ENCODE data around the gene FOXR1.
A peak's percentile ranks its signal among the peaks of the same experiment; 100 is the strongest.

- TF ChIP-seq CTCF (IDR thresholded peaks at IDR 0.05; ENCODE audit: extremely low read depth in 1 of 2, insufficient read depth in 1 of 2, low read depth in 1 of 2, low read length in 2 of 2) (no peak), POLR2A (IDR thresholded peaks at IDR 0.05; ENCODE audit: low read depth, low read length) (peak; percentile 17), MAX (IDR thresholded peaks at IDR 0.05; ENCODE audit: insufficient read depth, insufficient read length) (no peak)
Measured at GRCh38 chr11:118924591-118925585, 46.7 kb upstream of the FOXR1 start.

Measured in endothelial cell of umbilical vein (primary cell).